Cardiac septum (tissue), 1 donor: ENCODE measurements around the gene APOLD1. TPM values are rescaled to one million over a fixed set of nuclear protein-coding genes. Genes with fewer than 3 reads are reported as not detected.
"Not testable (repeated sequence)": the region's sequence is repeated elsewhere in the genome, so short reads cannot be mapped to it uniquely, and the experiment has no call there.

Experiments
- DNase-seq: peaks from one replicate; pipeline ENCODE4 v3.0.0-alpha.2; 2020; ENCODE audit warnings: low spot score
- intact Hi-C: fragments of 100-400 bp; cut with DNase I; formaldehyde crosslinking; loops from one replicate; pipeline ENCODE4 v1.14.0; 2022
- long read RNA-seq: library from polyadenylated mRNA; unstranded; transcript quantifications from one replicate; pipeline ENCODE4 v2.0.0, GENCODE V29; 2021
- total RNA-seq: library from RNA; stranded (reverse); fragmentation: NEBNext Ultra II Directional; extraction: Animal tissue kit (Norgen Biotek cat#: 25700); gene quantifications from one replicate; pipeline ENCODE4 v1.2.1, GENCODE V29; 2021
- donor health status: DM: no; HTN: no; CAD: no.

The APOLD1 gene, protein sequence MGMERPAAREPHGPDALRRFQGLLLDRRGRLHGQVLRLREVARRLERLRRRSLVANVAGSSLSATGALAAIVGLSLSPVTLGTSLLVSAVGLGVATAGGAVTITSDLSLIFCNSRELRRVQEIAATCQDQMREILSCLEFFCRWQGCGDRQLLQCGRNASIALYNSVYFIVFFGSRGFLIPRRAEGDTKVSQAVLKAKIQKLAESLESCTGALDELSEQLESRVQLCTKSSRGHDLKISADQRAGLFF
- total RNA-seq, result 13.0 TPM
- long read RNA-seq, full-length matches to known transcripts, result 7 of 16 reads
- long read RNA-seq, partial matches to known transcripts, result 0 of 16 reads
- long read RNA-seq, other reads (novel, unspliced or antisense), result 9 of 16 reads

DNA sequence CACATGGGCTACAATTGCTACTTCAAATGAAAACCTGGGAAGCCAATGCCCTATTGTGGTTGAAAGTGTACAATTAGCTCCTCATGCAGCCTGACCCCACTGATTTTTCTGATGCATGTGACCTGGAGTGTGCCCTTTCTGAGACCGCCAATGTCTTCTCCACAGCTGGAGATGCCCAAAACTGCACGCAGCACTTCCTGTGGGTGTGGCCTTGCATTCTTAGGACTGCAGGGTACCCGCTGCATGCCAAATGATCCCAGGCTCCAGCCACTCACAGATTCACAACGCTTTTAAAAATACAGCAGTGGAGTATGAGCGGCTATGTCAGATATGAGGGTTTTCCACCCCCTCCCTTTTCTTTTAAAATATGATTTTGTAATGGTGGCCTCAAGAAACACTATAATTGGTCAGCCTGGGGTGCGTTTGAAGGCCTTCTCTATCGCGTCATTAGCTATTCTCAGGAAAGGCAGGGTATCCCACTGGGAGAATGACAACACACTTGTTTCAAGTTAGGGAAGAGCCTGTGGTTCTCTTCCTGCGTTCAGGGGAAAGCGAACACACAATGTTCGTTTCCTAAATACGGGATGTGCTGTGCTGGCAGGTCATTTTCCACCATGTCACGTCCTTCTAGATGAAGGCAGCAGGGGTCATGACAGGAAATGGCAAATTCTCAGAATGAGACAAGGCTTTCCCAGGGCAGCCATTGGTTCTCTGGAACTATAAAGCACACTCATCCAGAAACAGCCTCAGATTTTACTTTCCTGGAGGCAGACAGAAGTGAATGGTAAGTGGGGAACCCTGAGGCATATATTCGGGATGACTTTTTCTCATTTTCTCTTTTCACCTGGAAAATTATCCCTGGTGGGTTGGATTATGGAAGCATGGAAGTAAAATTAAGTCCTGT lies at the start of gene APOLD1:
TSS of gene APOLD1 (plus strand) at position 749 of the 904 bp plus-strand sequence. CDS start at position 782, 33 bp downstream.
- no peak for DNase-seq
- intact Hi-C loops, result loop anchor here (2.0 kb wide), 1 partner anchor 68 kb away; the partner anchor contains the start of gene CDKN1B

DNA sequence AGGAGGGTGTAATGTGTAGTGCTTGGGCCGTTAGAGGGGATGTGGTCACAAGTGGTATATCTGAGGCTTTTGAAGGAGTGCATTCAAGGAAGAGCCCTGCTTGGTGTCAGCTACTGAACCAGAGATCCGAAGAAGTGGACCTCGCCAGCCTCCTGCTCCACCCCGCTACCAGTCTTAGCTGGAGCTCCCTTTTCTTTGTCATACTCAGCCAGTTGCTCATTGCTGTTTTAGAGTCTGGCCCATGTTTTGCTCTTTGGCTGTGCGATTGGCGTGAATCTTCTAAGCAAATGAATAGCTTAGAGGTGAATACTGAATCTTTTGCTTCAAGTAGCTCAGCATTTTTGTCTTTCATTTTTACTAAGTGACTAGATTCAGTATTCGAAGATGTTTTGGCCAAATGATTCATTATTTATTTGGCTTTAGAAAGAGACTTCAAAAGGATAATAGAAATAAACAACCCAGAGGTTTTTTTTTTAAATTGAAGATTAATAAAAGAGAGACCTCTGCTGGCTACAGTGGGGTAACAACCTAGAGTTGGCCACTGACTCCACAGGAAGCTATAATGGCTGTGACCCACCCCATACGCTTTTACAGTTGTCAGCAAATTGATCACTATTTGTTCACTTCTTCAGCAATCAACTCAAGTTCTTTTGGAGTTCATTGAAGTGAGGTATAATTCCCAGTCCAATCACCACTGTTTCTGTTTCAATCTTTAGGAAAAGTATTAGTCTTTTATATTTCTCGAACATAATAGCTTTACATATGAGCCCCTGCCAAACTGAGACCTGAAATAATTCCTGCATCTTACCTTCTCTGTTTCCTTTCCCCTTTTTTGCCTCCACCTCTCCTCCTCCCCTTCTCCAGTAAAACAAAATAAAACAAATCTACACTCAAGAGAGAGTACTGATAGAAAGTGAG lies 48.4 kb upstream of the APOLD1 start:
- DNase-seq, result no peak
- intact Hi-C loops, result no loop called here

DNA sequence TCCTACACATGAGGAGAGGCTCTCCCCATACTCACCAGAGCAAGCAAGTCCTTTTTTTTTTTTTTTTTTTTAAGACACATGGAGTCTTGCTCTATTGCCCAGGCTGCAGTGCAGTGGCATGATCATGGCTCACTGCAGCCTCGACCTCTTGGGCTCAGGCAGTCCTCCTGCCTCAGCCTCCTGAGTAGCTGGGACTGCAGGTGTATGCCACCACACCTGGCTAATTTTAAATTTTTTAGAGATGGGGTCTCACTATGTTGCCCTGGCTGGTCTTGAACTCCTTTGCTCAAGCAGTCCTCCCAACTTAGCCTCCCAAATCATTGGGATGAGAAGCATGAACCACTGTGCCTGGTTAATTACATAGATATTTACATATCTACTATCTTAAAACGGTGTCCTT lies 47.3 kb upstream of the APOLD1 start:
- intact Hi-C loops, DNase-seq: not testable (repeated sequence)

GRCh38 chr12:12741660-12742059 lies 43.8 kb upstream of the APOLD1 start:
- DNase-seq, result no peak
- intact Hi-C loops, result loop anchor here (5.0 kb wide), 1 partner anchor 36 kb away; no protein-coding TSS in a partner anchor

GRCh38 chr12:12744546-12745305 lies 40.7 kb upstream of the APOLD1 start:
- intact Hi-C loops, result loop anchor here (5.0 kb wide), 1 partner anchor 33 kb away; no protein-coding TSS in a partner anchor
- no peak for DNase-seq

GRCh38 chr12:12745576-12746211 lies 39.8 kb upstream of the APOLD1 start:
- no peak for DNase-seq
- intact Hi-C loops, result no loop called here

DNA sequence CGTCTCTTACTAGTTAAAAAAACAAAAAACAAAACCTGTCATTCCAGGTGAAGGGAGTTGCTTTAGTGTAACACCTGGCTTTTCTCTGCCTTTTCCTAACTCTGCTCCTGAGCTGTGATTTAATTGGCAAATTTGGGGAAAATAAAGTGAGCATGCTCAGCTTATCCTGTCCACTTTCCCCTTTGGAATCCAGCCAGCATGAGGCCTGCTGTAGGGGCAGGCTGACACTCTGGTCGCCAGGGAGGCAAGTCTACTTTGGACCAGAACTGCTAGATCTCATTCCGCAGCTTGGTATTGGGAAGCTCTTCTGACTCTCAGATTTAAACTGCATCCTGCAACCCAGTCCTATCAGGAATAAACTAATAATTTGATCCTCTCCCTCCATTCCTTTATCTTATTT lies 38.2 kb upstream of the APOLD1 start:
- intact Hi-C loops, result no loop called here
- DNase-seq, result no peak

- DNase-seq, result no peak
- intact Hi-C loops, result no loop called here
Measured at GRCh38 chr12:12748044-12748443, 37.4 kb upstream of the APOLD1 start.

GRCh38 chr12:12749433-12749832 lies 36.0 kb upstream of the APOLD1 start:
- DNase-seq, result no peak
- intact Hi-C loops, result no loop called here

- no peak for DNase-seq
- intact Hi-C loops, result no loop called here
Measured at GRCh38 chr12:12755923-12756322, 29.5 kb upstream of the APOLD1 start.

GRCh38 chr12:12757121-12757520 lies 28.3 kb upstream of the APOLD1 start:
- no peak for DNase-seq
- intact Hi-C loops, result no loop called here

DNA sequence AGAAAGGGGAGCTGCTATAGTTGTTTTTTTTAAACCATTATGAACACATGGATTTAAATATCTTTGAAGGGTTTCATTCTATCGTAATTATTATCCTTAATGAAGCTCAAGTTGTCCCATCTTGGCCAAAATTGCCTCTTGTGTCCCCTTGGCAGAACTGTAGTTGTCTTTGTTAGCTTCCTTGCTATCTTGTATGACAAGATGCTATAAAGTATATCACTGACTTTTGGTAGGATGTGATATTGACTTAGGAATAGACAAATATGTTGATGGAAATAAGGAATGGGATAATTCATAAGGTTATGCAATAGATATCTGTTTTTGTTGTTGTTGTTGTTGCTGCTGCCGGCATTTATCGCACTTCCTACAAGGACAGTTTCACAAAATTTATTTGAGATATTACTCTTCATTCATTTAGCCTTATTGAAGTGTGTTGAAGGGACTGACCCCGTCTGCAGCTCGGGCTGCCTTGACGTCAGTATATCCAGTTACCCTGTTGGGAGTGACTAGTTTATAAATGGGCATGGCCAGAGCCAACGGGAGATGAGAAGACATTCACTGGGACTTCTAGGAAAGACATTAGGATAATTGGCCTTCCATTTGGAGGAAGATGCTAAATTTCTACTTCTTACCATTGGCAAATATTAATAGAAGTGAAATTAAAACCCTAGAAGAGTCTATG lies 26.1 kb upstream of the APOLD1 start:
- intact Hi-C loops, result no loop called here
- DNase-seq, result no peak

GRCh38 chr12:12764824-12765223 lies 20.6 kb upstream of the APOLD1 start:
- no peak for DNase-seq
- intact Hi-C loops, result no loop called here

DNA sequence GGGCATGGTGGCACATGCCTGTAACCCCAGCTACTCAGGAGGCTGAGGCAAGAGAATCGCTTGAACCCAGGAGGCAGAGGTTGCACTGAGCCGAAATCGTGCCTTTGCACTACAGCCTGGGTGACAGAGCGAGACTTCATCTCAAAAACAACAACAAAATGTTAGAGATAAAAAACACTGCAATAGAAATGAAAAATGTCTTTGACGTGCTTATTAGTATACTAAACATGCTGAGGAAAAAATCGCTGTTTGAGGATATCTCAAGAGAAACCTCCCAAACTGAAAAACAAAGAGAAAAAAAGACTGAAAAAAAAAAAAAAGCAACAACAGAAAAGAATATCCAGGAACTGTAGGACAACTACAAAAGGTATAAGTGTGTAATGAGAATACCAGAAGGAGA lies 15.2 kb upstream of the APOLD1 start:
- intact Hi-C loops, result no loop called here

DNA sequence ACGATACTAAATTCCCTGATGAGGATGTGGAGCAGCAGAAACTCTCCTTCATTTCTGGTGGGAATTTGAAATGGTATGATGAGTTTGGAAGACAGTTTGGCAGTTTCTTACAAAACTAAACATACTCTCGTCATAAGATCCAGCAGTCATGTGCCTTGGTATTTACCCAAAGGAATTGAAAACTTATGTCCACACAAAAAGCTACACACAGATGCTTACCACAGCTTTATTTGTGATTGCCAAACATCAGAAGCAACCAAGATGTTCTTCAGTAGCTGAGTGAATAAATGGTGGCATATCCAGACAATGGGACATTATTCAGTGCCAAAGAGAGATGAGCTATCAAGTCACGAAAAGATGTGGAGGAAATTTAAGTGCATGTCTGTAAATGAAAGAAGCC lies 10.7 kb upstream of the APOLD1 start:
- intact Hi-C loops, result loop anchor here (5.0 kb wide), 1 partner anchor 32 kb away; no protein-coding TSS in a partner anchor
- no peak for DNase-seq

More for the DNA sequence above, 15.2 kb upstream of the APOLD1 start:
- DNase-seq, result no peak

DNA sequence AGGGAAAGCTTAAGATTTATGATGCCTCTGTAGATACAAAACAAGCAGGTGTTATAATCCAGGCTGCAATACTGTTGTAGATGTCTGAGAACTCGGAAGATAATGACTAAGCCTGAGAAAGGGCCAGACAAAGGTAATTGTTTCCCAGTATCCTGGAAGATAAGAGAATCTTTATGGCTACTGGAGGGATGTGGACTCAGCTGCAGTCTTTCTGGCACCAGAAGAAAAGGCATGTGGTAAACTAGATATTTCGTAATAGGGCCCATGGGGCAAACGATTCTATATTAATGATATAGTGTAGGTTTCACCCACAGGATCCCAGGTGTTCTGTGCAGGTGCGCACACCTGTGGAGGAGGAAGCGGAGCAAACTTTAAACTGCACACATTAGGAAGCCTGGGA lies 9.2 kb upstream of the APOLD1 start:
- no peak for DNase-seq
- intact Hi-C loops, result loop anchor here (5.0 kb wide), 1 partner anchor 34 kb away; no protein-coding TSS in a partner anchor

DNA sequence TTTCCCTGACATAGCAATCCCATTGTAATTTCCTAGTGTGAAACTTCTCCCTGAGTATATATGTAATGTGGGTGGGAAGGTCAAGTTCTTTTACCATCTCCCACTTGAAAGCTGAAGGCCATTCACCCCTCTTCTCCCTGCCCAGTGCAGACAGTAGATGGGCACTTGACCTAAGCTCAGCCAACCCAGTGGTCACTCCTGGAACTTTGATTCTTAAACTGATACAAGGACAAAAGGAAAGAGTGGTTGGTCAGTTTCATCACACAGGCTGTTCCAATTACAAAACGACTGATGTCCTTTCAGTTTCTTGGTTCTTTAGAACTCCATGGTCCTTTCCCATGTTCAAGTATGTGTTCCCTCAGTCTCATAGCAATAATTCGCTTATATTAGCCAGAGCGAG lies 8.4 kb upstream of the APOLD1 start:
- DNase-seq, result no peak
- intact Hi-C loops, result loop anchor here (5.0 kb wide), 1 partner anchor 35 kb away; no protein-coding TSS in a partner anchor
